Right renal cortex interstitium (tissue), 3 donors: ENCODE data around the gene GRK3. TPM values are rescaled to one million over a fixed set of nuclear protein-coding genes. Genes with fewer than 3 reads are reported as not detected.
"Not testable (repeated sequence)": the region's sequence is repeated elsewhere in the genome, so short reads cannot be mapped to it uniquely, and the experiment has no call there.

ENCODE experiments used
- DNase-seq, 3 donors: peaks; one replicate each; pipeline ENCODE4 v3.0.0-alpha.2; 2013; ENCODE audit warnings: low read depth in 3 of 3, low spot score in 2 of 3
- polyA plus RNA-seq, 3 donors: library from polyadenylated mRNA; unstranded; fragments of 120-200 nt; gene quantifications; one replicate each; pipeline ENCODE4 v1.2.1, GENCODE V29; 2013; ENCODE audit not compliant: insufficient read length in 3 of 3

Gene GRK3
- polyA plus RNA-seq, 3 donors: 8.7 to 10.7 (median 10.4) TPM

- DNase-seq: no peak
These were observed 6.0 kb downstream of the GRK3 start for GRCh38 chr22:25570486-25570885.

- DNase-seq: not testable (repeated sequence)
These were observed 7.7 kb downstream of the GRK3 start for GRCh38 chr22:25571969-25572707.

GRCh38 chr22:25572708-25573171 is 8.3 kb downstream of the GRK3 start:
- no peak for DNase-seq

DNA sequence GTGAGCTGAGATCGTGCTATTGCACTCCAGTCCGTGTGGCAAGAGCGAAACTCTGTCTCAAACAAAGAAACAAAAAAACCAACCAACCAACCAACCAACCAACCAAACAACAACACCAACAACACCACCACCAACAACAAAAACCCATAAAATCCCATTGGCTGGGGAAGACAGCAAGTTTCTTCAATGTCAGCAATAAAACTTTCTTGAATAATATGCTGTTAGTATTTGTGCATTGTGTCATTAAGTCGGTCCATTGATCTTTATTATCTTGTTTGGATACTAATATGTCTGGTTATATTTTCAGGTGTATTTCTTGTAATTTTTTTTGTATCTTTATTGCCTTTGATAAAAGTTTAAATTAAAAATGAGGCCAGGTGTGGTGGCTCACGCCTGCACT is 9.4 kb downstream of the GRK3 start:
- DNase-seq: no peak

DNA sequence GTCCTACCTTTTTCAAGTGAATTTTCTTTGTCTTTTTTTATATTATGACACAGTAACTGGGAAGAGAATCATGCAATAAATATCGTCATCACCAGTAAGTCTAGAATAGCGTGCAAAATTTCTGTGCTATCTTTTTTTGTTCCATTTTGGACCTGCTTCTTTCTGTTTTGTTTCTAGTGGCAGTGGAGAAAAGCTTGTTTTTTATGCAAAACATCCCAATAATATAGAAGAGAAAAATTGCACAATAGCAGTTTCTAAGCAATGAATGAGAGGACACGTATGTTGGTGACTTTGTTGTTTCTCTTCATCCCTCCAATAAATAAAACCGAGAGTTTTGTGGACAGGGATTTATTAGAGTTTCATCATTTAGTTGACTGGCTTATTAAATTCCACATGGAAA is 10.3 kb downstream of the GRK3 start:
- no peak for DNase-seq

DNA sequence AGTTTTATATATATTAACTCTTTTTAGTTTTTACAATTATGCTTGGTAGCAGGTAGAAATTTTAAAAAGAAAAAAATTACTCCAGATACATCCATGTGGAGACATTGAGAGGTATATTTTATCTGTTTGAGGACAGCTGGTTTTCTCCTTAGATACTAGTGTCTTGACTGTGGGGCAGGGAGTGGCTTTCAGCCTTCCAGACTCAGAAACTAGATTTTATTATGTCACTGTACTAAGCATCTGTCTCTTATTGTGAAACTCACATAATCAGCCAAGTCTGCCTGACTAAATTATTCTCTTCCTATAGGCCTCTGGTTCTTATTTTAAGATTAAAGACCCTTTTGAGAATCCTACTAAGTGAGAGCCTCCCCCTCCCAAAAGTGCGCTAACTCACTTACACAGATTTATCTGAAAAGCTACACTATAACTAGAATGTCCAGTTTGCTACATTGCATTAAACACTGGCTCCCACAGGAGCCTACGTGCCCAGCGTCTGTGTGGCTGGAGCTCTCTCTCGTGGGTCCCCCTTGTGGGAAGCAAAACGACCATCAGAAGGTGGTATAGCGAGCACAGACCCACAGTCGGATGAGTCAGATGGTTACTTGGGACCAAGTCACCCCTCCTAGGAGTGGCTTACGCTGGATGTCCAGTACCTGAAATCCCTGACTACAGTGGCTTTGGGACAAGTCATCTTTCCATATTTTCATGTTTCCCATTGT is 11.4 kb downstream of the GRK3 start:
- DNase-seq: not testable (repeated sequence)

DNA sequence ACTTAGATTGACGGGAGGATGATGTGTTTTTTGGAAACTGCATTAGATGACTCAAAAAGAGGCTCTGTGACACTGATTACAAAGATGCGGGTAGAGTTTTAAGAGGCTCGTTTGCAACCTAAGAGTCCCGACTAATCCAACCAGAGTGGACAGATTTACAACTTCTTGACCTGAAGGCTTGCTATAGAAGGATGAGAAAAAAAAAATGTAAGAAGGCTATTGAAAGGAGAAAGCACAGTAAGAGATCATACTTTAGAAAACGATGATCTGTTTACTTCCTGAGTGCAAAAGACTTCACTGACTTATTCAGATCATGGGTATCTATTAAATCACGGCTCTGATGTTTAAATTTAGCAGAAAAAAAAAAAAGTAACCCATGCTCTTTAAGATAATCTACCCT is 17.0 kb downstream of the GRK3 start:
- not testable (repeated sequence) for DNase-seq

GRCh38 chr22:25582946-25583345 is 18.5 kb downstream of the GRK3 start:
- no peak for DNase-seq

DNA sequence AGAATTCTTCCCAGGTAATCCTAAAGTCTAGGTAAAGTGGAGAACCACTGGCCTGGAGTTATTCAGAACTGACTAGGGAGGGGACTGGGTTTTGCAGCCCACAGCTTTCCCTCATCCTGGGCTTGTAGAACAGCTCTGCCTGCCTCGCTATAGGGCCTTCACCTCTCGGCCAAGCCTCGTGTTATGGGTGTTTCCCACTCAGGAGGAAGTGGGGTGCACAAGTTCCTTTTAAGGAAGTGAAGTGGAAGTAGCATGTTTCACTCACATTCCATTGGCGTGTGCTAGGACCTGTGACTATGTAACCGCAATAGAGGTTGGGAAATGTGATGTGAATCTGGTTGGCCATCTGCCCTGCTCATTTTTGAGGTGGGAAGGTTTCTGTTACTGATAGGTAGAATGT is 20.5 kb downstream of the GRK3 start:
- not testable (repeated sequence) for DNase-seq

- not testable (repeated sequence) for DNase-seq
These were observed 25.2 kb downstream of the GRK3 start for GRCh38 chr22:25589664-25590063.

- not testable (repeated sequence) for DNase-seq
These were observed 28.8 kb downstream of the GRK3 start for GRCh38 chr22:25593323-25593722.

- DNase-seq: no peak
These were observed 34.1 kb downstream of the GRK3 start for GRCh38 chr22:25598609-25599008.

DNA sequence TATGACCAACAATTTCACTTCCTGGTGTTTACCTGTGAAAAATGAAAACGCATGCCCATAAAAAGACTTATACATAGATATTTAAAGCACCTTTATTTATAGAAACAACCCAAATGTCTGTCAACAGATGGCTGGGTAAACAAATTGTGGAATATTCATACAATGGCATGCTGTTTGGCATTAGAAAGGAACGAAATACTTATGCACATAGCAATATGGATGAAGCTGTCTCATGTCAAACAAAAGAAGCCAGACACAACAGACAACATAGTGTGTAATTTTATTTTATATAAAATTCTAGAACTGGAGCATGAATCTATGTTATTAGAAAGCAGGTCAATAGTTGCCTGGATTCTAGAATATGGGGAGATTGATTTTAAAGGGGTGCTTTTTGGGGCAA is 38.0 kb downstream of the GRK3 start:
- no peak for DNase-seq

GRCh38 chr22:25602916-25603315 is 38.4 kb downstream of the GRK3 start:
- no peak for DNase-seq

- not testable (repeated sequence) for DNase-seq
These were observed 40.7 kb downstream of the GRK3 start for GRCh38 chr22:25605146-25605545.

DNA sequence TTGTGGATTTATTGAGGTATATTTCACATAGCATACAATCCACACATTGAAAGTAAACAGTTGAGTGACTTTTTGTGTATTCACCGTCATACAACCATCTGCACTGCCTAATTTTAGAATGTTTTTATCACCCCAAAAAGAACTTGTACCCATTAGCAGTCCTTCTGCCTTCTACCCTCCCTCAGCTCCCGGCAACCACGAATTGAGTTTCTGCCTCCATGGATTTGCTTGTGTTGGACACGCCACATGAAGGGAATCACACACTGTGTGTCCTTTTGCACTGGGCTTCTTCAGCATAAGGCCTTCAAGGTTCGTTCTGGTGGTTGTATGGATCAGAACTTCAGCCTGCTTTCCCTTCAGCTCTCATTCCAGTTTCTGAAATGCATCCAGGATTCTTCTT is 41.1 kb downstream of the GRK3 start:
- DNase-seq: not testable (repeated sequence)

DNA sequence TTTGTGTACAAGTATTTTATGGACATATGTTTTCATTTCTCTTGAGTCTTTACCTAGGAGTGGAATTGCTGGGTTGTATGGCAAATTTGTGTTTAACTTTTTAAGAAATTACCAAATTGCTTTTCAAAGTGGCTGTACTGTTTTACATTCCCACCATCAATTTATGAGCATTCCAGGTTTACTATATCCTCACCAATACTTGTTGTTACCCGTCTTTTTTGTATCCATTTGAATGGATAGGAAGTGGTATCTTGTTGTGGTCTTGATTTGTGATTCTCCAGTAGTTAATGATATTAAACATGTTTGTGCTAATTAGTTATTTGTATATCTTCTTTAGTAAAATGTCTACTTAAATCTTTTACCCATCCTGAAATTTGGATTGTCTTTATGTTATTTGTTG is 46.8 kb downstream of the GRK3 start:
- DNase-seq: not testable (repeated sequence)

GRCh38 chr22:25613131-25613530 is 48.7 kb downstream of the GRK3 start:
- not testable (repeated sequence) for DNase-seq

GRCh38 chr22:25613558-25613957 is 49.1 kb downstream of the GRK3 start:
- not testable (repeated sequence) for DNase-seq

DNA sequence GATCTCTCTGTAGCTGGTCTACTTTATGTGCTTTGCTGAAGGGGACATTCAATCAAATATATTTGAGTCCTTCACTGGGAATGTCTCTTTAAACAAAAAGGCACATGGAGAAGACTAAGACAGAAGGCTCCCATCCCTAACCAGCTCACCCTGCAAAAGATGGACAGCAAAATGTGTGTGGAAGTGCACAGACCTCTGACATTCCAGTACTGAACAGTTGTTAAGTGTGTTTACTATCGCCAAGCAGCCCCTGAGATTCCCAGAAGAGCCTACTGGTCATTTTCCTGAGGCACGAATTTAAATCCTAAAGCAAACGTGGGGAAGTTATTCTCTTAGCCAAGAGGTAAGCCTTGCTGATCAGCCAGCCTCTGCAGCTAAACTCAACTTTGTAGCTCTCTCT is 50.3 kb downstream of the GRK3 start:
- not testable (repeated sequence) for DNase-seq

DNA sequence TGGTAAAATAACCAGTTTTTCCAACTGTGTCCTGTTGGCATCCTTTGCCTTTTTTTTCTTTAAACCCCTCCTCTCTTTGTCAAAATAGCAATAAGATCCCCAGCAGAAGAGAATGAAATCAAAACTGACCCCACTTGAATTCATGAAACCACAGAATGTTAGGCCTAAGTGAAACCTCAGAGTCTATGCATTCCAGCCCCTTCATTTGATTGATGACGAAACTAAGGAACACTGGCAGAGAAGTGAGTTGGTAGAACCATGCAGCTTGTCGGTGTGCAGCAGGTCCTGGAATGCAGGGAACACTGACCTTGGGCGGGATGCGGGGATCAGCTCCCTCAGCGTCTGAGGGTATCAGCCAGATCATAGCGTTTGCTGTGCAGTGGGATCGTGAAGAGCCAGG is 57.5 kb downstream of the GRK3 start:
- DNase-seq: no peak

DNA sequence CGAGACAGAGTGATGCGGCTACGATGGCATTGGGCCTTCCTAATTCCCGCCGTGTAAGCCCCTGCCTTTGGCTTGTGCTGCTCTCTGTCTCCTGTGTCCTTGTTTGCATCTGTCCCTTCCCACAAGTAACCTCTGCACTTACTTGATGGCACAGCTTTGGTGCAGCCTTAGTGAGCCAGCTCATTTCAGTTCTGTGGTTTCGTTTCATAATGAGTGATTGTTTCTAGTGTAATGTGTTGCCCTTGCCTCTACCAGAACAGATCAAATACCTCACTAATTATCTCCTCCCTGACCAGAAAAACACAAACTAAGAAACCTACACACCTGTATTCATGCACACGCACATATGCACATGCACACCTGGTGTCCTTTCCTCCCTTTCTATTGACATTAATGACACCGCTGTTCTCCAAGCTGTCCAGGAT is 58.8 kb downstream of the GRK3 start:
- DNase-seq: no peak
